ENCODE data around the gene TMEM126B. TPM values are rescaled to one million over a fixed set of nuclear protein-coding genes. Genes with fewer than 3 reads are reported as not detected.

The TMEM126B gene
- total and polyA plus RNA-seq, 2 of the 13 experiments (the other 11 are each of a cell fraction or from before 2014, with no cell fraction given), result 33.6 to 54.8 TPM

DNA sequence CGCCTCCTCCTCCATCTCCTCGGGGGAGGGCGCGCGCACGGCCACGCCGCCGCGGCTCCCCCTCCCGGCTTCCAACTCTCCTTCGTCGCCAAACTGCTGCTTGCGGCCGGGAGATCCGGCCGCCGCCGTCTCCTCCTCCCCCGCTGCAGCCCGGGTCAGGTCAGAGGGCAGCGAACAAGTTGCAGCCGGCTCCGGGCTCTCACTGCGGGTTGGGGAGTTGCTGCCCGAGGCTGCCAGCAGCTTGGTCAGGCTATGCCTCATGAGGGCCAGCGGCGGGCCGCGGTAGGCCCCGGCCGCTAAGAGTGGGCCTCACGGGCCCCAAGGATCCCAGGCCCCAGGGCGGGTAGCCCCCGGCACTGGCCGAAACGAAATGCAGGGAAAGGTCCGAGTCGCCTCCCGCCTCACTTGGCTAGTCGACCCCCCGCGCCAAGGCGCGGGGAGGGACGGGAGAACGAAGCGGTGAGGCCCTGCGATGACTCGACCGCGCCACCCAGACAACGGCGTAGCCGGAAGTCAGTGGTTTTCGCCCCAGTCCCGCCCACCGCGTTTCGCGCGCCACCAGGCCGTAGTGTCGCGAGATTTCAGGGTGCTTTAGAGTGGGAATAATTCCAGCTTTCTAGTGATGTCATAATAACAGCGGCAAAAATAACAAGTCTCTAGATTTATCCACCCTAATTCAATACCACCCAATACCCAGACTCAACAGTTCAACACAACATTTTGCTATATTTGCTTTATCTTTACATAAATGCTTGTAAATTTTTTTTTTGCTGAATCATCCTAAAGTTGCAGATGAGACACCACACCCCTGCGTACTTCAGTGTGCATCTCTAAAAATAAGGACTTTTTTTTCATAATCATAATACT is 36.5 kb downstream of the TMEM126B start, which contains the start of gene CREBZF (continued):
- TF ChIP-seq, protein P1, sequence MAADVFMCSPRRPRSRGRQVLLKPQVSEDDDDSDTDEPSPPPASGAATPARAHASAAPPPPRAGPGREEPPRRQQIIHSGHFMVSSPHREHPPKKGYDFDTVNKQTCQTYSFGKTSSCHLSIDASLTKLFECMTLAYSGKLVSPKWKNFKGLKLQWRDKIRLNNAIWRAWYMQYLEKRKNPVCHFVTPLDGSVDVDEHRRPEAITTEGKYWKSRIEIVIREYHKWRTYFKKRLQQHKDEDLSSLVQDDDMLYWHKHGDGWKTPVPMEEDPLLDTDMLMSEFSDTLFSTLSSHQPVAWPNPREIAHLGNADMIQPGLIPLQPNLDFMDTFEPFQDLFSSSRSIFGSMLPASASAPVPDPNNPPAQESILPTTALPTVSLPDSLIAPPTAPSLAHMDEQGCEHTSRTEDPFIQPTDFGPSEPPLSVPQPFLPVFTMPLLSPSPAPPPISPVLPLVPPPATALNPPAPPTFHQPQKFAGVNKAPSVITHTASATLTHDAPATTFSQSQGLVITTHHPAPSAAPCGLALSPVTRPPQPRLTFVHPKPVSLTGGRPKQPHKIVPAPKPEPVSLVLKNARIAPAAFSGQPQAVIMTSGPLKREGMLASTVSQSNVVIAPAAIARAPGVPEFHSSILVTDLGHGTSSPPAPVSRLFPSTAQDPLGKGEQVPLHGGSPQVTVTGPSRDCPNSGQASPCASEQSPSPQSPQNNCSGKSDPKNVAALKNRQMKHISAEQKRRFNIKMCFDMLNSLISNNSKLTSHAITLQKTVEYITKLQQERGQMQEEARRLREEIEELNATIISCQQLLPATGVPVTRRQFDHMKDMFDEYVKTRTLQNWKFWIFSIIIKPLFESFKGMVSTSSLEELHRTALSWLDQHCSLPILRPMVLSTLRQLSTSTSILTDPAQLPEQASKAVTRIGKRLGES (CRISPR knock-in tag; IDR thresholded peaks at IDR 0.05; ENCODE audit: borderline replicate concordance), result no peak
- TF ChIP-seq, protein P2, sequence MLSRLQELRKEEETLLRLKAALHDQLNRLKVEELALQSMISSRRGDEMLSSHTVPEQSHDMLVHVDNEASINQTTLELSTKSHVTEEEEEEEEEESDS (CRISPR knock-in tag; IDR thresholded peaks at IDR 0.05; ENCODE audit: borderline replicate concordance), result no peak
- TF ChIP-seq, protein P3, sequence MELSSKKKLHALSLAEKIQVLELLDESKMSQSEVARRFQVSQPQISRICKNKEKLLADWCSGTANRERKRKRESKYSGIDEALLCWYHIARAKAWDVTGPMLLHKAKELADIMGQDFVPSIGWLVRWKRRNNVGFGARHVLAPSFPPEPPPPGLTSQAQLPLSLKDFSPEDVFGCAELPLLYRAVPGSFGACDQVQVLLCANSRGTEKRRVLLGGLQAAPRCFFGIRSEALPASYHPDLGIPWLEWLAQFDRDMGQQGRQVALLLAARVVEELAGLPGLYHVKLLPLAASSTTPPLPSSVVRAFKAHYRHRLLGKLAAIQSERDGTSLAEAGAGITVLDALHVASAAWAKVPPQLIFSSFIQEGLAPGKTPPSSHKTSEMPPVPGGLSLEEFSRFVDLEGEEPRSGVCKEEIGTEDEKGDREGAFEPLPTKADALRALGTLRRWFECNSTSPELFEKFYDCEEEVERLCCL (CRISPR knock-in tag; IDR thresholded peaks at IDR 0.05; ENCODE audit: borderline replicate concordance), result no peak
- TF ChIP-seq ZNF512B (CRISPR knock-in tag; IDR thresholded peaks at IDR 0.05; ENCODE audit: borderline replicate concordance) (no peak), POLR2A (IDR thresholded peaks at IDR 0.05; ENCODE audit: insufficient read depth in 1 of 2, low read depth in 2 of 2, low read length in 2 of 2) (peak; percentile 95 to 96), ZNF121 (CRISPR knock-in tag; IDR thresholded peaks at IDR 0.05) (no peak), ZNF790 (CRISPR knock-in tag; IDR thresholded peaks at IDR 0.05; ENCODE audit: borderline replicate concordance) (peak; percentile 21; the same call in 1 of the 2 replicates), GPN1 (CRISPR knock-in tag; IDR thresholded peaks at IDR 0.05; ENCODE audit: borderline replicate concordance) (no peak), ZNF556 (CRISPR knock-in tag; IDR thresholded peaks at IDR 0.05; ENCODE audit: borderline replicate concordance) (peak; percentile 38; the same call in 1 of the 2 replicates), HNRNPUL1 (IDR thresholded peaks at IDR 0.05; ENCODE audit: low read depth, low read length) (no peak), ZFP36 (IDR thresholded peaks at IDR 0.05; ENCODE audit: borderline replicate concordance, low read depth, low read length, partially characterized antibody) (no peak), ZNF124 (CRISPR knock-in tag; IDR thresholded peaks at IDR 0.05) (no peak; the same call in 1 of the 2 replicates), ZNF558 (CRISPR knock-in tag; IDR thresholded peaks at IDR 0.05; ENCODE audit: borderline replicate concordance) (no peak; the same call in 1 of the 2 replicates)
- TF ChIP-seq, protein P4, sequence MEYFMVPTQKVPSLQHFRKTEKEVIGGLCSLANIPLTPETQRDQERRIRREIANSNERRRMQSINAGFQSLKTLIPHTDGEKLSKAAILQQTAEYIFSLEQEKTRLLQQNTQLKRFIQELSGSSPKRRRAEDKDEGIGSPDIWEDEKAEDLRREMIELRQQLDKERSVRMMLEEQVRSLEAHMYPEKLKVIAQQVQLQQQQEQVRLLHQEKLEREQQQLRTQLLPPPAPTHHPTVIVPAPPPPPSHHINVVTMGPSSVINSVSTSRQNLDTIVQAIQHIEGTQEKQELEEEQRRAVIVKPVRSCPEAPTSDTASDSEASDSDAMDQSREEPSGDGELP (IDR thresholded peaks at IDR 0.05; ENCODE audit: borderline replicate concordance, low read depth), result no peak
- TF ChIP-seq, protein P5, sequence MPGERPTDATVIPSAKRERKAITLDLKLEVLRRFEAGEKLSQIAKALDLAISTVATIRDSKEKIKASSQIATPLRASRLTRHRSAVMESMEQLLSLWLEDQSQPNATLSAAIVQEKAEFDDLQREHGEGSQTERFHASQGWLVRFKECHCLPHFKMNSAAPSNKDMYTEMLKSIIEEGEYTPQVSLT (CRISPR knock-in tag; IDR thresholded peaks at IDR 0.05; ENCODE audit: borderline replicate concordance, low read depth), result no peak
- TF ChIP-seq, protein P6, sequence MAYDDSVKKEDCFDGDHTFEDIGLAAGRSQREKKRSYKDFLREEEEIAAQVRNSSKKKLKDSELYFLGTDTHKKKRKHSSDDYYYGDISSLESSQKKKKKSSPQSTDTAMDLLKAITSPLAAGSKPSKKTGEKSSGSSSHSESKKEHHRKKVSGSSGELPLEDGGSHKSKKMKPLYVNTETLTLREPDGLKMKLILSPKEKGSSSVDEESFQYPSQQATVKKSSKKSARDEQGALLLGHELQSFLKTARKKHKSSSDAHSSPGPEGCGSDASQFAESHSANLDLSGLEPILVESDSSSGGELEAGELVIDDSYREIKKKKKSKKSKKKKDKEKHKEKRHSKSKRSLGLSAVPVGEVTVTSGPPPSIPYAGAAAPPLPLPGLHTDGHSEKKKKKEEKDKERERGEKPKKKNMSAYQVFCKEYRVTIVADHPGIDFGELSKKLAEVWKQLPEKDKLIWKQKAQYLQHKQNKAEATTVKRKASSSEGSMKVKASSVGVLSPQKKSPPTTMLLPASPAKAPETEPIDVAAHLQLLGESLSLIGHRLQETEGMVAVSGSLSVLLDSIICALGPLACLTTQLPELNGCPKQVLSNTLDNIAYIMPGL (CRISPR knock-in tag; IDR thresholded peaks at IDR 0.05; ENCODE audit: borderline replicate concordance in 1 of 2, low read depth in 1 of 2), result peak; percentile 79 to 95; a peak in 3 of 4 replicates
